ENCODE measurements around the gene CAMKV.
"Not testable (repeated sequence)": the region's sequence is repeated elsewhere in the genome, so short reads cannot be mapped to it uniquely, and the experiment has no call there.

The CAMKV gene

DNA sequence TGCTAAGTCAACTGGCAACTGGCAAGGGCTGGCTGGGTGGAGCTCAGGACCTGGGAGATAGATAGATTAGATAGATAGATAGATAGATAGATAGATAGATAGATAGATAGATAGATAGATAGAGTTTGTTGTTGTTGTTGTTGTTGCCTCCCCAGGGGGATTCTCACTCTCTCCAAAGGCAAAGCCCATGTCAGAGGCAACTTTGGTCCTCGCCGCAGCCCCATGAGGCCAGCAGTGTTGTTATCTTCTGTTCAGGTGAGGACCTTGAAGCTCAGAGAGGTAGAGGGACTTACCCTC, 41.4 kb upstream of the CAMKV start:
- Histone ChIP-seq H3K4me1 (peaks cover 0 to 7% (median 3%) of the 10 kb centered on the region in 4 donors), H3K4me3 (no peak overlapping the region), H3K27ac (no peak overlapping the region), H3K36me3 (peaks cover 17 to 46% (median 45%) of the 10 kb centered on the region in 3 donors), H3K27me3 (no peaks in the 10 kb centered on the region), H3K9me3 (no peaks in the 10 kb centered on the region)
- TF ChIP-seq, protein P1, sequence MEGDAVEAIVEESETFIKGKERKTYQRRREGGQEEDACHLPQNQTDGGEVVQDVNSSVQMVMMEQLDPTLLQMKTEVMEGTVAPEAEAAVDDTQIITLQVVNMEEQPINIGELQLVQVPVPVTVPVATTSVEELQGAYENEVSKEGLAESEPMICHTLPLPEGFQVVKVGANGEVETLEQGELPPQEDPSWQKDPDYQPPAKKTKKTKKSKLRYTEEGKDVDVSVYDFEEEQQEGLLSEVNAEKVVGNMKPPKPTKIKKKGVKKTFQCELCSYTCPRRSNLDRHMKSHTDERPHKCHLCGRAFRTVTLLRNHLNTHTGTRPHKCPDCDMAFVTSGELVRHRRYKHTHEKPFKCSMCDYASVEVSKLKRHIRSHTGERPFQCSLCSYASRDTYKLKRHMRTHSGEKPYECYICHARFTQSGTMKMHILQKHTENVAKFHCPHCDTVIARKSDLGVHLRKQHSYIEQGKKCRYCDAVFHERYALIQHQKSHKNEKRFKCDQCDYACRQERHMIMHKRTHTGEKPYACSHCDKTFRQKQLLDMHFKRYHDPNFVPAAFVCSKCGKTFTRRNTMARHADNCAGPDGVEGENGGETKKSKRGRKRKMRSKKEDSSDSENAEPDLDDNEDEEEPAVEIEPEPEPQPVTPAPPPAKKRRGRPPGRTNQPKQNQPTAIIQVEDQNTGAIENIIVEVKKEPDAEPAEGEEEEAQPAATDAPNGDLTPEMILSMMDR (IDR thresholded peaks at IDR 0.05), result no peak
- intact Hi-C loops (cut with DNase I; ENCODE audit: low total_unique reads), result no loop called here
- no peak for DNase-seq

DNA sequence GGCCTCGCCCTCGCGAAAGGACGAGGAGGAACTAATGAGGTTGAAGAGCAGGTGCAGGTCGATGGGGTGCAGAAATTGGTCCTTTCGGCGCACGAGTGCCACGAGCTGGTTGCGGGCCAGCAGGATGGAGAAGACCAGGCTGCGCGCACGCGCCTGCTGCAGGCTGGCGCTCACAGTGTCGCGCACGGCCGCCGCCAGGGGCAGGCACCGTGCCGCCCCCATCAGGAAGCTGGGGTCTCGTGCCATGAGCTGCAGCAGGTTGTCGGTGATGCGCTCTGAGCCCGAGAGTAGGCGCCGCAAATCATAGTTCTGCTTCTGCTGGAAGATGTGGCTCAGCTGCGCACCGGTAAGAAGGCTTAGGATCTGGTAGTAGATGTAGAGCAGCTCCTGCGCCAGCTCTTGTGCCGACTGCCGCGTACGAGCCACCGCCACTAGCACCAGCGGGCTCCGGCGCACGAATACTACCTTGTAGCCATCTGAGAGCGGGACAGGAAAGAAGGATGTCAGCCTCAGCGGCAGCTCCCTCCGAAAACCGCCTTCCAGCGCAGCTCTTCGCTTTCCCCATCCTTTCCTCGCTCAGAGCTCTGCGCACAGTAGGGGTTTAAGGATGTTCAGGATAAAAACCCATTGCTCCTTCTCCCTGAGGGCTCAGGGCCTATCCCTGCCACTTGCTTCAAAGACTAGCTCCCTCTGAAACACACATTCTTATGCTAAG, 40.9 kb upstream of the CAMKV start:
- Histone ChIP-seq H3K9me3 (no peaks in the 10 kb centered on the region), H3K4me3 (no peak overlapping the region), H3K4me1 (peaks cover 0 to 12% (median 8%) of the 10 kb centered on the region in 4 donors), H3K36me3 (peaks cover 17 to 46% (median 45%) of the 10 kb centered on the region in 3 donors), H3K27me3 (no peaks in the 10 kb centered on the region), H3K27ac (no peak overlapping the region)
- intact Hi-C loops (cut with DNase I; ENCODE audit: low total_unique reads), result no loop called here
- TF ChIP-seq, protein P1 (IDR thresholded peaks at IDR 0.05), result no peak
- no peak for DNase-seq

DNA sequence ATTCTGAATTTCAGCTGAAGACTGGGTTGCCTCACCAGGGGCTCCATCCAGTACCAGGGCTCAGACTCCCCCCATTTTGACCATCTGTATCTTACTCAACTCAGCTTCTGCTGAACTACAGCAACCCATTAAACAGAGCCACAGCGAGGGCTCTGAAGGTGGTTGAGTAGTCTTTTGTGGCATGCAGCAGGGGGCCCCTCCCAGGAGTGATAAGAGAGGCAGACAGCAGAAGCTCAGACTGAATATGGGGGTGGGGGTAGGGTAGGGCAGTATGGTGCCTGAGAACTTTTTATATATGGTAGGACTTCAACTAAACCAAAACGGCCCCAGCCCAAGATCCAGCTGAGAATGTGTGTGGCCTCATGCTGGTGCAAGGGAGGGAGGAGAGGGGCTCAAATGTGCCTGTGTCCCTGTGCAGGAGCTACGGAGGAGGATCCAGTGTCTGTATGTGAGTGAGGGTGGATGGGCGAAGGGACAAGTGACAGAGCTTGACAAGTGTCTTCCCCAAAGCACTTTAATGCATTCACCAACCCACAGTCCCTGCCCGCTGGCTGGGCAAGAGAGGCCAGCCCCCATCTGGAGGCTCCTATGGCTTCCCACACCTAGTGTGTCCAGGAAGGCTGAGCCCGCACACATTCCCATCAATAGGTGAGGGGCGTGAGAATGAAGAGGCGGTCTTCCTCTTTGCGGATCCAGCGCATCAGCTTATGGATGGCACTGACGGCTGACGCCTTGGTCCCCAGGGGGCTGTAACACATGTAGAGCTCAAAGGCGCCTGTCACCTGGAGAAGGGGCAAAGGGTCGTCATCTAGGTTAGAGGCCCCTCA, 38.9 kb upstream of the CAMKV start:
- H3K27me3 ChIP-seq, result no peaks in the 10 kb centered on the region
- peaks cover 0 to 30% (median 14%) of the 10 kb centered on the region in 4 donors for H3K4me1 ChIP-seq
- H3K4me3 ChIP-seq, result no peak overlapping the region
- TF ChIP-seq, protein P1 (IDR thresholded peaks at IDR 0.05), result no peak
- H3K36me3 ChIP-seq, result peaks cover 17 to 46% (median 45%) of the 10 kb centered on the region in 3 donors
- H3K9me3 ChIP-seq, result no peaks in the 10 kb centered on the region
- DNase-seq, result no peak
- H3K27ac ChIP-seq, result no peak overlapping the region
- intact Hi-C loops (cut with DNase I; ENCODE audit: low total_unique reads), result loop anchor here (10.0 kb wide), 1 partner anchor 64 kb away; no protein-coding TSS in a partner anchor

DNA sequence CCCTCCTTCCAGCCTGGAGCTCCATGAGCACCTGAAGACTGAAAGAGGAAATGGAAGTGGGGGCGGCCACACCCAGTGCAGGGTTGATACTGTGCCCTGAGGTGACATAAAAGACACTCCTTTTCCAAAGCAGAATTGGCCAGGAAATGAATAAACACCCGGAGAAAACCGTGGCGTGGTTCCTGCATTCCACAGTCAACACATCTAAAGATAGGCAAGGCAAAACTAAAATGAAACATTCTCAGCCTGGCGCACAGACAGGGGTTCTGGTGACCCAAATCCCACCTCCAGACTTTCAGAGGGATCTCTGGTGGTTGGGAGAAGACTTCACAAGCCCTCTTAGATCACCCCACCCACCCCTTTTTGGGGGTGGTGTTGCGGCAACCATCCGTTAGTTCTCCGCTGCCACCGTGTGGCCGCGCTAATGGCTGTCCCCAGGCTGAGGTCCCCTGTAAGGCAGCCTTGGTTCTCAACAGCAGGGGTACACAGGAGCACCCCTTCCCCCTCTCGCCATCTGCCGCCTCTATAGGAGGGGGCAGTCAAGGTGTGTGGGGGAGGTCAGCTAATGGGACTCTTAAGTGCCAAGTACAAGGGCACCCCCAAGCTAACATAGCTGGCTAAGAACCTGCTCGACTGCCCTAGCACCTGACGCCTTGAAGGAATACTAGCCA, 36.5 kb upstream of the CAMKV start:
- peaks cover 0 to 47% (median 18%) of the 10 kb centered on the region in 4 donors for H3K4me1 ChIP-seq
- TF ChIP-seq, protein P1 (IDR thresholded peaks at IDR 0.05), result peak; percentile 56 to 68
- peaks cover 12 to 27% (median 26%) of the 10 kb centered on the region in 3 donors for H3K36me3 ChIP-seq
- no peaks in the 10 kb centered on the region for H3K9me3 ChIP-seq
- H3K27me3 ChIP-seq, result no peaks in the 10 kb centered on the region
- peak in 1 of 2 donors; percentile 33 for DNase-seq
- H3K27ac ChIP-seq, result peak overlapping the region; percentile 54
- intact Hi-C loops (cut with DNase I; ENCODE audit: low total_unique reads), result loop anchor here (10.0 kb wide), 1 partner anchor 61 kb away; no protein-coding TSS in a partner anchor
- H3K4me3 ChIP-seq, result peak overlapping the region; percentile 26 to 42

DNA sequence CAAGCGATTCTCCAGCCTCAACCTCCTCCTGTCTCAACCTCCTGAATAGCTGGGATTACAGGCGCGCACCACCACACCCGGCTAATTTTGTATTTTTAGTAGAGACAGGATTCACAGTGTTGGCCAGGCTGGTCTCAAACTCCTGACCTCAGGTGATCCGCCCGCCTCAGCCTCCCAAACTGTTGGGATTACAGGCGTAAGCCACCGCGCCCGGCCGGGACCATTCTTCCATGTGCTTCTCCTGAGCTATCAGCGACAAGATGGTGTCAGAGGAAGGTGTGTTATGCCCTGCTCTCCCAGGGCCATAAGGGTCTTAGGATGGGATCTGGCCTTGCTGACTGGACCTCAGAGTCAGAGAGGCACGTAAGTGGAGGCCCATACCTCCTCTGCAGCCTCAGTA, 34.7 kb upstream of the CAMKV start:
- peaks cover 0 to 55% (median 23%) of the 10 kb centered on the region in 4 donors for H3K4me1 ChIP-seq
- not testable (repeated sequence) for H3K27ac ChIP-seq, H3K4me3 ChIP-seq, H3K9me3 ChIP-seq, H3K27me3 ChIP-seq, DNase-seq
- H3K36me3 ChIP-seq, result peaks cover under 1 to 11% (median 8%) of the 10 kb centered on the region in 3 donors
- intact Hi-C loops (cut with DNase I; ENCODE audit: low total_unique reads), result loop anchor here (10.0 kb wide), 1 partner anchor 60 kb away; no protein-coding TSS in a partner anchor

Data from tibial artery (tissue), 4 donors.